Breast epithelium (tissue), 3 donors: Measurements from ENCODE around the gene SLC12A5.

ENCODE experiments used
- POLR2A ChIP-seq: fragments of 450-650 bp; IDR thresholded peaks from one replicate; pipeline ENCODE4 v1.6.1; 2016; ENCODE audit warnings: antibody characterized with exemption, mild to moderate bottlenecking, moderate library complexity
- POLR2AphosphoS5 ChIP-seq, 3 donors: sonication (generic); formaldehyde crosslinking; IDR thresholded peaks; one replicate each; pipeline ENCODE4 v1.6.1; 2017; ENCODE audit warnings: antibody characterized with exemption in 3 of 3
- TF ChIP-seq, protein P1 (sequence below), 3 donors: fragments of 450-650 bp; IDR thresholded peaks; one replicate each; pipeline ENCODE4 v1.5.1; 2016 to 2017; ENCODE audit warnings: antibody characterized with exemption in 3 of 3, mild to moderate bottlenecking in 3 of 3, moderate library complexity in 3 of 3

DNA sequence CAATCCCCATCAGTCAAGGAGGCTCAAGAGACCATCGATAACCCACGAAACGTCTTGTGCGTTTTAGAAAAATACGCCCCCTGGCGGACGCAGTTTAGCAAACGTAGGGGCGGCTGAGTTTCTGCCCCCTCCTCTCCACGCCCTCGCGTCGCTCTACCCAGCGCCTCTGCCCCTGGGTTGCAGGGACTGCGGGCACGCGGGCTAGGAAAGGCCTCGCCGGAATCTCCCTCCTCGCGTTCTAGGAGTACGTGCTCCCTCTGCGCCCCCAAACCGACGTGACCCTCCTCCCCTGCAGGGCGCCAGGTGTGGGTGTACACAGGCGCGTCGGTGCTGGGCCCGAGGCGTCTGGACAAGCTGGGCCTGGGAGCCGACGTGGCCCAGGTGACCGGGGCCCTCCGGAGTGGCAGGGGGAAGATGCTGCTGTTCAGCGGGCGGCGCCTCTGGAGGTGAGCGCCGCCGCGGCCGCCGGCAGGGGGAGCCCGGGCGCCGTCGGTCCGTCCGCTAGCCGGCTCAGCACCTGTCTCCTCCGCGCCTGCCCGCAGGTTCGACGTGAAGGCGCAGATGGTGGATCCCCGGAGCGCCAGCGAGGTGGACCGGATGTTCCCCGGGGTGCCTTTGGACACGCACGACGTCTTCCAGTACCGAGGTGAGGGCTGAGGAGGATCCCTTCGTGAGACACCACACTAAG lies 15.0 kb upstream of the SLC12A5 start:
- TF ChIP-seq, protein P1, sequence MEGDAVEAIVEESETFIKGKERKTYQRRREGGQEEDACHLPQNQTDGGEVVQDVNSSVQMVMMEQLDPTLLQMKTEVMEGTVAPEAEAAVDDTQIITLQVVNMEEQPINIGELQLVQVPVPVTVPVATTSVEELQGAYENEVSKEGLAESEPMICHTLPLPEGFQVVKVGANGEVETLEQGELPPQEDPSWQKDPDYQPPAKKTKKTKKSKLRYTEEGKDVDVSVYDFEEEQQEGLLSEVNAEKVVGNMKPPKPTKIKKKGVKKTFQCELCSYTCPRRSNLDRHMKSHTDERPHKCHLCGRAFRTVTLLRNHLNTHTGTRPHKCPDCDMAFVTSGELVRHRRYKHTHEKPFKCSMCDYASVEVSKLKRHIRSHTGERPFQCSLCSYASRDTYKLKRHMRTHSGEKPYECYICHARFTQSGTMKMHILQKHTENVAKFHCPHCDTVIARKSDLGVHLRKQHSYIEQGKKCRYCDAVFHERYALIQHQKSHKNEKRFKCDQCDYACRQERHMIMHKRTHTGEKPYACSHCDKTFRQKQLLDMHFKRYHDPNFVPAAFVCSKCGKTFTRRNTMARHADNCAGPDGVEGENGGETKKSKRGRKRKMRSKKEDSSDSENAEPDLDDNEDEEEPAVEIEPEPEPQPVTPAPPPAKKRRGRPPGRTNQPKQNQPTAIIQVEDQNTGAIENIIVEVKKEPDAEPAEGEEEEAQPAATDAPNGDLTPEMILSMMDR (IDR thresholded peaks at IDR 0.05): peak; percentile 12 to 52 (median 45)
- no peak for TF ChIP-seq POLR2AphosphoS5 (IDR thresholded peaks at IDR 0.05)
- TF ChIP-seq POLR2A: no peak
